Panc1 (cell line): ENCODE measurements around the gene SKAP1. TPM values are rescaled to one million over a fixed set of nuclear protein-coding genes. Genes with fewer than 3 reads are reported as not detected.
A peak's percentile ranks its signal among the peaks of the same experiment; 100 is the strongest.

Experiments used
- ATAC-seq: fragments of 200-7000 bp; cut with Tn5 transposase; 2 replicates; pipeline ENCODE4 v1.9.1; 2020; ENCODE audit warnings: mild to moderate bottlenecking, moderate library complexity
- BruUV-seq: library from RNA; stranded (reverse); fragments of 400-500 nt; replicated peaks from 2 replicates; lab custom pipeline; 2021; lab: Mats Ljungman, UMichigan
- CTCF ChIA-PET: fragments of 300-600 bp; sonication (Branson Sonifier 250); formaldehyde crosslinking; loops from one replicate; lab custom pipeline; 2022; ENCODE audit warnings: antibody characterized with exemption; lab: Charles Lee
- POLR2A ChIA-PET: fragments of 300-600 bp; sonication (Branson Sonifier 250); formaldehyde crosslinking; loops from one replicate; lab custom pipeline; 2022; ENCODE audit warnings: antibody characterized with exemption; lab: Charles Lee
- DNase-seq: peaks from one replicate; pipeline ENCODE4 v3.0.0-alpha.2; 2010; ENCODE audit warnings: low read depth, low spot score
- H3K27ac ChIP-seq: 2 replicates; pipeline ENCODE4 v1.5.1; 2011; ENCODE audit warnings: mild to moderate bottlenecking, low read length, inconsistent platforms
- H3K27me3 ChIP-seq: fragments of 200-500 bp; sonication (Bioruptor generic); 2 replicates; pipeline ENCODE4 v1.6.0; 2014; ENCODE audit warnings: low read length, inconsistent platforms; ENCODE audit not compliant: control insufficient read depth, insufficient read depth
- H3K36me3 ChIP-seq: fragments of 200-500 bp; sonication (Bioruptor generic); 2 replicates; pipeline ENCODE4 v1.5.1; 2014; ENCODE audit warnings: inconsistent platforms, mild to moderate bottlenecking, low read length, moderate library complexity; ENCODE audit not compliant: control insufficient read depth, insufficient read depth
- H3K4me1 ChIP-seq: 2 replicates; pipeline ENCODE4 v1.5.1; 2011; ENCODE audit warnings: inconsistent platforms, mild to moderate bottlenecking, low read length, moderate library complexity; ENCODE audit not compliant: control insufficient read depth, insufficient read depth
- H3K4me3 ChIP-seq, 2 experiments: 2 replicates each; pipeline ENCODE4 v1.5.1; 2011 to 2012; ENCODE audit warnings: low read depth in 2 of 2, low read length in 2 of 2, mild to moderate bottlenecking in 2 of 2, inconsistent platforms in 1 of 2, moderate library complexity in 1 of 2
- H3K9me3 ChIP-seq: fragments of 200-500 bp; sonication (Bioruptor generic); 2 replicates; pipeline ENCODE4 v1.5.1; 2014; ENCODE audit warnings: low read depth, mild to moderate bottlenecking, inconsistent platforms, low read length, moderate library complexity; ENCODE audit not compliant: control insufficient read depth, insufficient read depth
- POLR2AphosphoS5 ChIP-seq: IDR thresholded peaks from 2 replicates; pipeline ENCODE4 v1.6.1; 2012; ENCODE audit warnings: mild to moderate bottlenecking, low read depth, low read length, moderate library complexity
- SIN3A ChIP-seq: IDR thresholded peaks from 2 replicates; pipeline ENCODE4 v1.6.1; 2012; ENCODE audit warnings: low read depth, mild to moderate bottlenecking, low read length, moderate library complexity, borderline replicate concordance; ENCODE audit not compliant: insufficient read depth
- TCF7L2 ChIP-seq: IDR thresholded peaks from 2 replicates; pipeline ENCODE4 v1.6.1; 2011; ENCODE audit warnings: mild to moderate bottlenecking, low read depth, low read length, inconsistent platforms
- in situ Hi-C: cut with HindIII; loops from 2 replicates; pipeline ENCODE4 v1.10.0; 2016; ENCODE audit warnings: low sequenced_read_pairs, low pct_unique_long_range_greater_than_20kb
- intact Hi-C: fragments of 100-400 bp; cut with micrococcal nuclease; formaldehyde crosslinking; loops from one replicate; pipeline ENCODE4 v1.10.0; 2022; ENCODE audit not compliant: unreplicated experiment
- total RNA-seq: library from RNA; stranded (reverse); gene quantifications from one replicate; pipeline ENCODE4 v1.2.1, GENCODE V29; 2021; ENCODE audit not compliant: unreplicated experiment
- TF ChIP-seq, protein P1 (sequence below), 2 experiments: IDR thresholded peaks; 2 replicates each; pipeline ENCODE4 v1.6.1; 2011 to 2012; ENCODE audit warnings: low read depth in 2 of 2, control low read depth in 1 of 2, low read length in 1 of 2, mild to moderate bottlenecking in 1 of 2, moderate library complexity in 1 of 2; ENCODE audit not compliant: insufficient read depth in 1 of 2
- TF ChIP-seq, protein P2 (sequence below): fragments of 450-650 bp; IDR thresholded peaks from 2 replicates; pipeline ENCODE4 v1.5.1; 2017; ENCODE audit warnings: mild to moderate bottlenecking

Gene SKAP1
- total RNA-seq, 1 experiment from 2014 or later = 0.90 TPM

DNA sequence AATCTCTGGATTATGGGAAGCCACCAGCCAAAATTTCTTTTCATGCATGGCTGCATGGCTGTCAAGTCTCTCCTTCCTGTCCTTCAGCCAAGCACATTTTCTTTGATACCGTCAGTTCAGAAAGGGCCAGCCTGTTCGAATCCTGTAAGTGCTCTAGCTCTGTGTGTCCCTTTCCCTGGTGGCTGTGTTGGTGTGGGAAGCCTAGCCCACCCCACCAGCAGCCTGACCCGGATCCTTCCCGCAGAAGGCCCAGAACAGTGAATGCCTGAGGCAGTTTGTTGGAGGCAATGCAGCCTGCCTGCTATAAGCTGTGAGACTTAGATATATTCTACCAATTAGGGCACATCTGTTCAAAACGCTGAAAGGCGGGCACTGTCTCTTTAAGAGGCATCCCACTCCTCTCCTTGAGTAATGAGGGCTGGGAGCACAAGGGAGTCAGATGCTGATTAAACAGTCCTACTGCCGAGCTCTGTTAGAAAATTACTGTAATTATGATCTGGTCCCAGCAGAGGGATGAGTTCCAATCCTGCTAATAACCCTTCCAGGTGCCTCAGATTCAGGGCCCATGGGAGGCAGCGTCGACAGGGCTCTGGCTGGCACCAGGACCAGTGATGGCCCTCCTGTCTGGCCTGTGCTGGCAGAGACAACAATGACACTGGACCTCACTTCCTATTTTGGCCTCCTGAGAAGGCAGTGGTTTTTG, 304.0 kb downstream of the SKAP1 start:
- intact Hi-C loops (loop anchor here (5.0 kb wide), 1 partner anchor 44 kb away; no protein-coding TSS in a partner anchor), in situ Hi-C loops (no loop called here)
- no peaks in the 10 kb centered on the region for H3K9me3 ChIP-seq
- BruUV-seq = TSS peak; percentile 23
- DNase-seq (no peak), ATAC-seq (no peak)
- 0 out of 2 replicates have a peak, but pooled peaks cover 3% of the 10 kb centered on the region for H3K36me3 ChIP-seq
- no peaks in the 10 kb centered on the region for H3K27me3 ChIP-seq
- POLR2A ChIA-PET = no interaction called here
- H3K4me1 ChIP-seq = peaks cover 13% of the 10 kb centered on the region
- no peak overlapping the region for H3K4me3 ChIP-seq
- H3K27ac ChIP-seq = no peak overlapping the region
- TF ChIP-seq, protein P1, sequence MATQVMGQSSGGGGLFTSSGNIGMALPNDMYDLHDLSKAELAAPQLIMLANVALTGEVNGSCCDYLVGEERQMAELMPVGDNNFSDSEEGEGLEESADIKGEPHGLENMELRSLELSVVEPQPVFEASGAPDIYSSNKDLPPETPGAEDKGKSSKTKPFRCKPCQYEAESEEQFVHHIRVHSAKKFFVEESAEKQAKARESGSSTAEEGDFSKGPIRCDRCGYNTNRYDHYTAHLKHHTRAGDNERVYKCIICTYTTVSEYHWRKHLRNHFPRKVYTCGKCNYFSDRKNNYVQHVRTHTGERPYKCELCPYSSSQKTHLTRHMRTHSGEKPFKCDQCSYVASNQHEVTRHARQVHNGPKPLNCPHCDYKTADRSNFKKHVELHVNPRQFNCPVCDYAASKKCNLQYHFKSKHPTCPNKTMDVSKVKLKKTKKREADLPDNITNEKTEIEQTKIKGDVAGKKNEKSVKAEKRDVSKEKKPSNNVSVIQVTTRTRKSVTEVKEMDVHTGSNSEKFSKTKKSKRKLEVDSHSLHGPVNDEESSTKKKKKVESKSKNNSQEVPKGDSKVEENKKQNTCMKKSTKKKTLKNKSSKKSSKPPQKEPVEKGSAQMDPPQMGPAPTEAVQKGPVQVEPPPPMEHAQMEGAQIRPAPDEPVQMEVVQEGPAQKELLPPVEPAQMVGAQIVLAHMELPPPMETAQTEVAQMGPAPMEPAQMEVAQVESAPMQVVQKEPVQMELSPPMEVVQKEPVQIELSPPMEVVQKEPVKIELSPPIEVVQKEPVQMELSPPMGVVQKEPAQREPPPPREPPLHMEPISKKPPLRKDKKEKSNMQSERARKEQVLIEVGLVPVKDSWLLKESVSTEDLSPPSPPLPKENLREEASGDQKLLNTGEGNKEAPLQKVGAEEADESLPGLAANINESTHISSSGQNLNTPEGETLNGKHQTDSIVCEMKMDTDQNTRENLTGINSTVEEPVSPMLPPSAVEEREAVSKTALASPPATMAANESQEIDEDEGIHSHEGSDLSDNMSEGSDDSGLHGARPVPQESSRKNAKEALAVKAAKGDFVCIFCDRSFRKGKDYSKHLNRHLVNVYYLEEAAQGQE (IDR thresholded peaks at IDR 0.05; ENCODE audit: insufficient read depth in 1 of 2, low read depth in 2 of 2, low read length in 1 of 2) = no peak
- no peak for TF ChIP-seq TCF7L2
- TF ChIP-seq POLR2AphosphoS5 = no peak
- TF ChIP-seq SIN3A = no peak
- TF ChIP-seq, protein P2, sequence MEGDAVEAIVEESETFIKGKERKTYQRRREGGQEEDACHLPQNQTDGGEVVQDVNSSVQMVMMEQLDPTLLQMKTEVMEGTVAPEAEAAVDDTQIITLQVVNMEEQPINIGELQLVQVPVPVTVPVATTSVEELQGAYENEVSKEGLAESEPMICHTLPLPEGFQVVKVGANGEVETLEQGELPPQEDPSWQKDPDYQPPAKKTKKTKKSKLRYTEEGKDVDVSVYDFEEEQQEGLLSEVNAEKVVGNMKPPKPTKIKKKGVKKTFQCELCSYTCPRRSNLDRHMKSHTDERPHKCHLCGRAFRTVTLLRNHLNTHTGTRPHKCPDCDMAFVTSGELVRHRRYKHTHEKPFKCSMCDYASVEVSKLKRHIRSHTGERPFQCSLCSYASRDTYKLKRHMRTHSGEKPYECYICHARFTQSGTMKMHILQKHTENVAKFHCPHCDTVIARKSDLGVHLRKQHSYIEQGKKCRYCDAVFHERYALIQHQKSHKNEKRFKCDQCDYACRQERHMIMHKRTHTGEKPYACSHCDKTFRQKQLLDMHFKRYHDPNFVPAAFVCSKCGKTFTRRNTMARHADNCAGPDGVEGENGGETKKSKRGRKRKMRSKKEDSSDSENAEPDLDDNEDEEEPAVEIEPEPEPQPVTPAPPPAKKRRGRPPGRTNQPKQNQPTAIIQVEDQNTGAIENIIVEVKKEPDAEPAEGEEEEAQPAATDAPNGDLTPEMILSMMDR = no peak
- CTCF ChIA-PET = interaction anchor here (0.6 kb wide), 1 partner anchor 11 kb away, joined by 3 read pairs; no protein-coding TSS in a partner anchor

DNA sequence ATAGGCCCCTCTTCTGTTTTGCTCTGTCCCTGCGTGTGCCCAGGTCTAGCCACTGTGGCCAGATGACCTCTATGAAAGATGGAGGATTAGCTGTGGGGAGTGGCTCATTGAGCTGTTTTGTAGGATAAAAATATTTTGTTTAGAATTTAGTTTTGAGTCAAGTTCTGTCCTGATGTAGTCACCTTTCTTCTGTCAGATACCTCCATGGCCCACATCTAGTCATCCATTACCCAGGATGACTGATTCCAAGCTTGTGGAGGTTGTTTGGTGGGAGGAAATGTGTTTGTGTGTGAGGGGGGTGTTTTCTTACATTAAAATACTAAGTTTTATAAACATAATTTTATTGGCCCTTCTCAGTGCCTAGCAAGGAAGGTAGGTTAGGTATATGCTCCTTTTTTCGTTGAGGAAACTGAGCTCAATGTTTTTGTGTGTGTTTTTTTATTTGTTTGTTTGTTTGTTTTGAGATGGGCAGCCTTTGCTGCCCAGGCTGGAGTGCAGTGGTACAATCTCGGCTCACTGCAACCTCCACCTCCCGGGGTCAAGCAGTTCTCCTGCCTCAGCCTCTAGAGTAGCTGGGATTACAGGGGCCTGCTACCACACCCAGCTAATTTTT, 306.1 kb downstream of the SKAP1 start:
- BruUV-seq = no TSS peak
- H3K4me3 ChIP-seq = no peak overlapping the region
- TF ChIP-seq POLR2AphosphoS5 (no peak), TCF7L2 (no peak), SIN3A (no peak)
- TF ChIP-seq, protein P1 (IDR thresholded peaks at IDR 0.05; ENCODE audit: insufficient read depth in 1 of 2, low read depth in 2 of 2, low read length in 1 of 2) = no peak
- TF ChIP-seq, protein P2 = no peak
- H3K4me1 ChIP-seq = peaks cover 13% of the 10 kb centered on the region
- in situ Hi-C loops = no loop called here
- no peaks in the 10 kb centered on the region for H3K9me3 ChIP-seq
- CTCF ChIA-PET = interaction anchor here (2.0 kb wide), 1 partner anchor 99 kb away, joined by 11 read pairs; no protein-coding TSS in a partner anchor
- POLR2A ChIA-PET = interaction anchor here (0.5 kb wide), 1 partner anchor 26 kb away, joined by 3 read pairs; no protein-coding TSS in a partner anchor
- peaks cover 6% of the 10 kb centered on the region; the same call in 1 of the 2 replicates for H3K36me3 ChIP-seq
- DNase-seq = no peak
- H3K27me3 ChIP-seq = no peaks in the 10 kb centered on the region
- intact Hi-C loops = no loop called here
- ATAC-seq = no peak
- H3K27ac ChIP-seq = no peak overlapping the region
